Measurements from ENCODE around the gene ARHGAP23.
"Not testable (repeated sequence)": the region's sequence is repeated elsewhere in the genome, so short reads cannot be mapped to it uniquely, and the experiment has no call there.

The ARHGAP23 gene

GRCh38 chr17:38530856-38531255, 102.6 kb downstream of the ARHGAP23 start:
- DNase-seq, result not testable (repeated sequence)

GRCh38 chr17:38531761-38532160, 103.5 kb downstream of the ARHGAP23 start:
- not testable (repeated sequence) for DNase-seq

GRCh38 chr17:38532451-38532850, 104.2 kb downstream of the ARHGAP23 start:
- no peak for DNase-seq

GRCh38 chr17:38533241-38533640, 105.0 kb downstream of the ARHGAP23 start:
- no peak for DNase-seq

- DNase-seq, result no peak
These were observed 105.7 kb downstream of the ARHGAP23 start for GRCh38 chr17:38533866-38534497.

- no peak for DNase-seq
These were observed 106.2 kb downstream of the ARHGAP23 start for GRCh38 chr17:38534498-38534885.

GRCh38 chr17:38535886-38536285, 107.6 kb downstream of the ARHGAP23 start:
- no peak for DNase-seq

GRCh38 chr17:38536661-38537060, 108.4 kb downstream of the ARHGAP23 start:
- DNase-seq, result no peak

- DNase-seq, result no peak
These were observed 110.6 kb downstream of the ARHGAP23 start for GRCh38 chr17:38538906-38539305.

GRCh38 chr17:38539386-38539785, 111.1 kb downstream of the ARHGAP23 start:
- DNase-seq, result no peak

- no peak for DNase-seq
These were observed 112.3 kb downstream of the ARHGAP23 start for GRCh38 chr17:38540514-38541045.

GRCh38 chr17:38541281-38541680, 113.0 kb downstream of the ARHGAP23 start:
- DNase-seq, result no peak

GRCh38 chr17:38542286-38542685, 114.0 kb downstream of the ARHGAP23 start:
- DNase-seq, result no peak

GRCh38 chr17:38543403-38544174, 115.3 kb downstream of the ARHGAP23 start:
- DNase-seq, result no peak

GRCh38 chr17:38544175-38544838, 116.0 kb downstream of the ARHGAP23 start:
- DNase-seq, result no peak

- DNase-seq, result no peak
These were observed 116.6 kb downstream of the ARHGAP23 start for GRCh38 chr17:38544839-38545209.

- no peak for DNase-seq
These were observed 117.4 kb downstream of the ARHGAP23 start for GRCh38 chr17:38545531-38546225.

GRCh38 chr17:38546396-38546795, 118.1 kb downstream of the ARHGAP23 start:
- no peak for DNase-seq

GRCh38 chr17:38547444-38547843, 119.2 kb downstream of the ARHGAP23 start:
- DNase-seq, result no peak

GRCh38 chr17:38549285-38549684, 121.0 kb downstream of the ARHGAP23 start:
- DNase-seq, result no peak

GRCh38 chr17:38550661-38551060, 122.4 kb downstream of the ARHGAP23 start:
- DNase-seq, result no peak

GRCh38 chr17:38551121-38551520, 122.9 kb downstream of the ARHGAP23 start:
- DNase-seq, result no peak

- DNase-seq, result no peak
These were observed 124.1 kb downstream of the ARHGAP23 start for GRCh38 chr17:38552343-38552742.
